ENCODE measurements around the gene LIMS2.

DNA sequence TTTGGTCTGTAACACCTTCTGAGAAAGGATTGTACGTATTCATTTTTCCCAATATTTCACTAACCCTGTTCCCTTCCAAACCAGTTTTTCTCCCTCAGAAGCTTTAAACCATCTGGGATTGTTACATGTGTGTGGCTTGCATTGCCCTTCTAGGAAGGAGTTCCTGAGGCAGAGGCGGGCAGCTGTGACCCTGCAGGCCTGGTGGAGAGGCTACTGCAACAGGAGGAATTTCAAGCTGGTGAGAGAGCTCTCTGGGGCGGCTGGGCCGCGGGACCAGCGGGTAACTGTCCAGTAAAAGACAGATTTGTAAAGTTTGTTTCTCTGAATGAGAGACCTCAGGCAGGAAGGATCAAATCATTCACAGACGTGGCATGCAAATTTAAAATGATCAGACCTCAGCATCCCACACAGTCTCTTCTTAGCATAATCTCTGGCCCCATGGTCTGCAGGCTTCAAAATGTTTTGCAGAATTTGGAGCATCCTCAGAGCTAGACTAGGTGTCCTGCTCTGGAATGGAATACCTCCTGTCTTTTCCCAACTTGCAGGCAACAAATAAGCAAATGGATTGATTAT lies 69.6 kb downstream of the LIMS2 start:
- TF ChIP-seq REST (IDR thresholded peaks at IDR 0.05; ENCODE audit: unreplicated experiment) (no peak), EZH2 (IDR thresholded peaks at IDR 0.05; ENCODE audit: low read depth, unreplicated experiment) (no peak), EZH2phosphoT487 (IDR thresholded peaks at IDR 0.05; ENCODE audit: unreplicated experiment) (no peak), POLR2AphosphoS5 (IDR thresholded peaks at IDR 0.05; ENCODE audit: low read depth) (no peak), CREB1 (CRISPR knock-in tag; IDR thresholded peaks at IDR 0.05; ENCODE audit: low read depth) (no peak), JUNB (IDR thresholded peaks at IDR 0.05; ENCODE audit: unreplicated experiment) (no peak), ETS1 (IDR thresholded peaks at IDR 0.05) (no peak), ZNF331 (CRISPR knock-in tag; IDR thresholded peaks at IDR 0.05; ENCODE audit: low read depth) (no peak), STAT1 (IDR thresholded peaks at IDR 0.05; ENCODE audit: unreplicated experiment) (no peak), ZNF114 (CRISPR knock-in tag; IDR thresholded peaks at IDR 0.05) (no peak), NANOG (IDR thresholded peaks at IDR 0.05; ENCODE audit: borderline replicate concordance) (no peak), ZNF462 (CRISPR knock-in tag; IDR thresholded peaks at IDR 0.05) (no peak)
- TF ChIP-seq, protein P1, sequence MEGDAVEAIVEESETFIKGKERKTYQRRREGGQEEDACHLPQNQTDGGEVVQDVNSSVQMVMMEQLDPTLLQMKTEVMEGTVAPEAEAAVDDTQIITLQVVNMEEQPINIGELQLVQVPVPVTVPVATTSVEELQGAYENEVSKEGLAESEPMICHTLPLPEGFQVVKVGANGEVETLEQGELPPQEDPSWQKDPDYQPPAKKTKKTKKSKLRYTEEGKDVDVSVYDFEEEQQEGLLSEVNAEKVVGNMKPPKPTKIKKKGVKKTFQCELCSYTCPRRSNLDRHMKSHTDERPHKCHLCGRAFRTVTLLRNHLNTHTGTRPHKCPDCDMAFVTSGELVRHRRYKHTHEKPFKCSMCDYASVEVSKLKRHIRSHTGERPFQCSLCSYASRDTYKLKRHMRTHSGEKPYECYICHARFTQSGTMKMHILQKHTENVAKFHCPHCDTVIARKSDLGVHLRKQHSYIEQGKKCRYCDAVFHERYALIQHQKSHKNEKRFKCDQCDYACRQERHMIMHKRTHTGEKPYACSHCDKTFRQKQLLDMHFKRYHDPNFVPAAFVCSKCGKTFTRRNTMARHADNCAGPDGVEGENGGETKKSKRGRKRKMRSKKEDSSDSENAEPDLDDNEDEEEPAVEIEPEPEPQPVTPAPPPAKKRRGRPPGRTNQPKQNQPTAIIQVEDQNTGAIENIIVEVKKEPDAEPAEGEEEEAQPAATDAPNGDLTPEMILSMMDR (conservative IDR thresholded peaks at IDR 0.05; ENCODE audit: low read depth in 2 of 2) = no peak
